K562 (cell line): ENCODE results near the gene SLC45A3. TPM values are rescaled to one million over a fixed set of nuclear protein-coding genes. Genes with fewer than 3 reads are reported as not detected.

Source experiments
- polyA plus RNA-seq, 8 experiments: library from polyadenylated mRNA; depleted of rRNA in 4 of 8; stranded (reverse) in 5 of 8; unstranded in 3 of 8; fragments of >200 nt; fragmentation: Nextera tagmentation in 2 of 8; fragmentation: Illumina TruSeq in 1 of 8; extraction: Ambion mirVana in 2 of 8; extraction: Trizol in 1 of 8; gene quantifications; 2 replicates each; pipeline versions ENCODE4 v1.2.1 to v1.2.3, GENCODE V29; 2011 to 2014; ENCODE audit warnings: inconsistent platforms in 1 of 8, missing spikeins in 1 of 8
- small RNA-seq: library from RNA; depleted of rRNA; stranded (forward); fragments of <200 nt; gene quantifications from one replicate; pipeline ENCODE3, GENCODE V24; 2014
- total RNA-seq, 7 experiments: library from RNA; depleted of rRNA in 6 of 7; stranded (reverse); fragments of >200 nt in 6 of 7; fragmentation: Illumina TruSeq in 2 of 7; extraction: Trizol in 2 of 7; gene quantifications; 2 replicates each; pipeline versions ENCODE4 v1.2.1 to v1.2.3, GENCODE V29; 2011 to 2021; ENCODE audit warnings: low replicate concordance in 1 of 7

Gene SLC45A3
- total and polyA plus RNA-seq, 9 of the 15 experiments (the other 6 are each of a cell fraction or from before 2014, with no cell fraction given), result 0.06 to 3.3 (median 1.3) TPM

Small RNA genes within 50 kb of the gene (small RNA-seq; reads per million reads assigned to genes)
- gene RF00017, result not detected

Other genes with a start within 250 kb of the SLC45A3 start
- 0.37 and 0.73 TPM in 2 replicates for gene BLACAT1, start 224.5 kb downstream of the SLC45A3 start, total RNA-seq (2014; rRNA removed)
- gene BLACAT1, start 224.5 kb downstream of the SLC45A3 start, total RNA-seq (2014; rRNA removed; fragmentation: Illumina TruSeq; extraction: Trizol), result 0.73 and 1.1 TPM in 2 replicates
- 0.45 and 0.47 TPM in 2 replicates for gene BLACAT1, start 224.5 kb downstream of the SLC45A3 start, total RNA-seq (2015; rRNA removed; fragmentation: Illumina TruSeq; extraction: Trizol)
- gene BLACAT1, start 224.5 kb downstream of the SLC45A3 start, total RNA-seq (2021), result 0.83 and 1.0 TPM in 2 replicates
- gene BLACAT1, start 224.5 kb downstream of the SLC45A3 start, polyA plus RNA-seq (2011; rRNA removed), result 3.4 and 5.9 TPM in 2 replicates
- gene BLACAT1, start 224.5 kb downstream of the SLC45A3 start, polyA plus RNA-seq (2014; fragmentation: Illumina TruSeq; extraction: Trizol), result 1.2 and 1.6 TPM in 2 replicates
- under 1 TPM; 0.10 to 0.17 TPM for gene BLACAT1, start 224.5 kb downstream of the SLC45A3 start, polyA plus RNA-seq (2014; fragmentation: Nextera tagmentation; extraction: Ambion mirVana)
- 0.84 and 1.3 TPM in 2 replicates for gene BLACAT1, start 224.5 kb downstream of the SLC45A3 start, polyA plus RNA-seq (2014; rRNA removed)
- gene CDK18, start 175.8 kb downstream of the SLC45A3 start, total RNA-seq (2014; rRNA removed), result 0.05 TPM in 1 of 2 replicates, not detected in the other
- 0.07 TPM in 1 of 2 replicates, not detected in the other for gene CDK18, start 175.8 kb downstream of the SLC45A3 start, total RNA-seq (2014; rRNA removed; fragmentation: Illumina TruSeq; extraction: Trizol)
- 0.23 and 0.69 TPM in 2 replicates for gene CDK18, start 175.8 kb downstream of the SLC45A3 start, total RNA-seq (2015; rRNA removed; fragmentation: Illumina TruSeq; extraction: Trizol)
- gene CDK18, start 175.8 kb downstream of the SLC45A3 start, total RNA-seq (2021), result 0.34 and 0.44 TPM in 2 replicates
- gene CDK18, start 175.8 kb downstream of the SLC45A3 start, polyA plus RNA-seq (2011; rRNA removed), result 0.17 and 0.20 TPM in 2 replicates
- 0.51 and 0.61 TPM in 2 replicates for gene CDK18, start 175.8 kb downstream of the SLC45A3 start, polyA plus RNA-seq (2014; fragmentation: Illumina TruSeq; extraction: Trizol)
- not detected for gene CDK18, start 175.8 kb downstream of the SLC45A3 start, polyA plus RNA-seq (2014; fragmentation: Nextera tagmentation; extraction: Ambion mirVana)
- gene CDK18, start 175.8 kb downstream of the SLC45A3 start, polyA plus RNA-seq (2014; rRNA removed), result 0.08 and 0.19 TPM in 2 replicates
- 4.2 and 7.4 TPM in 2 replicates for gene ELK4, start 48.5 kb downstream of the SLC45A3 start, total RNA-seq (2014; rRNA removed)
- 15.3 and 18.5 TPM in 2 replicates for gene ELK4, start 48.5 kb downstream of the SLC45A3 start, total RNA-seq (2014; rRNA removed; fragmentation: Illumina TruSeq; extraction: Trizol)
- 12.4 and 13.8 TPM in 2 replicates for gene ELK4, start 48.5 kb downstream of the SLC45A3 start, total RNA-seq (2015; rRNA removed; fragmentation: Illumina TruSeq; extraction: Trizol)
- 21.7 and 22.2 TPM in 2 replicates for gene ELK4, start 48.5 kb downstream of the SLC45A3 start, total RNA-seq (2021)
- 9.2 and 12.9 TPM in 2 replicates for gene ELK4, start 48.5 kb downstream of the SLC45A3 start, polyA plus RNA-seq (2011; rRNA removed)
- 8.9 and 12.9 TPM in 2 replicates for gene ELK4, start 48.5 kb downstream of the SLC45A3 start, polyA plus RNA-seq (2014; fragmentation: Illumina TruSeq; extraction: Trizol)
- 1 to 10 TPM; 2.0 to 3.1 TPM for gene ELK4, start 48.5 kb downstream of the SLC45A3 start, polyA plus RNA-seq (2014; fragmentation: Nextera tagmentation; extraction: Ambion mirVana)
- gene ELK4, start 48.5 kb downstream of the SLC45A3 start, polyA plus RNA-seq (2014; rRNA removed), result 7.0 and 7.3 TPM in 2 replicates
- gene NUCKS1, start 69.7 kb upstream of the SLC45A3 start, total RNA-seq (2014; rRNA removed), result 81.9 and 87.5 TPM in 2 replicates
- 232 and 280 TPM in 2 replicates for gene NUCKS1, start 69.7 kb upstream of the SLC45A3 start, total RNA-seq (2014; rRNA removed; fragmentation: Illumina TruSeq; extraction: Trizol)
- gene NUCKS1, start 69.7 kb upstream of the SLC45A3 start, total RNA-seq (2015; rRNA removed; fragmentation: Illumina TruSeq; extraction: Trizol), result 236 and 244 TPM in 2 replicates
- gene NUCKS1, start 69.7 kb upstream of the SLC45A3 start, total RNA-seq (2021), result 201 and 216 TPM in 2 replicates
- 117 and 149 TPM in 2 replicates for gene NUCKS1, start 69.7 kb upstream of the SLC45A3 start, polyA plus RNA-seq (2011; rRNA removed)
- gene NUCKS1, start 69.7 kb upstream of the SLC45A3 start, polyA plus RNA-seq (2014; fragmentation: Illumina TruSeq; extraction: Trizol), result 167 and 177 TPM in 2 replicates
- 10 to 100 TPM; 66.7 to 83.4 TPM for gene NUCKS1, start 69.7 kb upstream of the SLC45A3 start, polyA plus RNA-seq (2014; fragmentation: Nextera tagmentation; extraction: Ambion mirVana)
- gene NUCKS1, start 69.7 kb upstream of the SLC45A3 start, polyA plus RNA-seq (2014; rRNA removed), result 94.4 and 95.1 TPM in 2 replicates
- 6.9 and 7.7 TPM in 2 replicates for gene RAB29, start 95.0 kb upstream of the SLC45A3 start, total RNA-seq (2014; rRNA removed)
- 8.5 and 10.2 TPM in 2 replicates for gene RAB29, start 95.0 kb upstream of the SLC45A3 start, total RNA-seq (2014; rRNA removed; fragmentation: Illumina TruSeq; extraction: Trizol)
- 9.9 and 11.5 TPM in 2 replicates for gene RAB29, start 95.0 kb upstream of the SLC45A3 start, total RNA-seq (2015; rRNA removed; fragmentation: Illumina TruSeq; extraction: Trizol)
- 7.8 and 8.0 TPM in 2 replicates for gene RAB29, start 95.0 kb upstream of the SLC45A3 start, total RNA-seq (2021)
- 9.9 and 17.6 TPM in 2 replicates for gene RAB29, start 95.0 kb upstream of the SLC45A3 start, polyA plus RNA-seq (2011; rRNA removed)
- 11.1 and 13.9 TPM in 2 replicates for gene RAB29, start 95.0 kb upstream of the SLC45A3 start, polyA plus RNA-seq (2014; fragmentation: Illumina TruSeq; extraction: Trizol)
- gene RAB29, start 95.0 kb upstream of the SLC45A3 start, polyA plus RNA-seq (2014; fragmentation: Nextera tagmentation; extraction: Ambion mirVana), result 1 to 10 TPM; 6.3 to 7.5 TPM
- 7.2 and 10.8 TPM in 2 replicates for gene RAB29, start 95.0 kb upstream of the SLC45A3 start, polyA plus RNA-seq (2014; rRNA removed)
- 6.8 and 7.7 TPM in 2 replicates for gene SLC41A1, start 132.7 kb upstream of the SLC45A3 start, total RNA-seq (2014; rRNA removed)
- gene SLC41A1, start 132.7 kb upstream of the SLC45A3 start, total RNA-seq (2014; rRNA removed; fragmentation: Illumina TruSeq; extraction: Trizol), result 13.4 and 13.5 TPM in 2 replicates
- 8.0 and 8.4 TPM in 2 replicates for gene SLC41A1, start 132.7 kb upstream of the SLC45A3 start, total RNA-seq (2015; rRNA removed; fragmentation: Illumina TruSeq; extraction: Trizol)
- gene SLC41A1, start 132.7 kb upstream of the SLC45A3 start, total RNA-seq (2021), result 17.2 and 20.5 TPM in 2 replicates
- 23.2 and 29.3 TPM in 2 replicates for gene SLC41A1, start 132.7 kb upstream of the SLC45A3 start, polyA plus RNA-seq (2011; rRNA removed)
- 21.0 and 26.8 TPM in 2 replicates for gene SLC41A1, start 132.7 kb upstream of the SLC45A3 start, polyA plus RNA-seq (2014; fragmentation: Illumina TruSeq; extraction: Trizol)
- 1 to 10 TPM; 4.1 to 5.5 TPM for gene SLC41A1, start 132.7 kb upstream of the SLC45A3 start, polyA plus RNA-seq (2014; fragmentation: Nextera tagmentation; extraction: Ambion mirVana)
- 11.4 and 12.2 TPM in 2 replicates for gene SLC41A1, start 132.7 kb upstream of the SLC45A3 start, polyA plus RNA-seq (2014; rRNA removed)
- not detected in 2 replicates for gene PM20D1, start 169.6 kb upstream of the SLC45A3 start, total RNA-seq (2014; rRNA removed)
- gene PM20D1, start 169.6 kb upstream of the SLC45A3 start, total RNA-seq (2014; rRNA removed; fragmentation: Illumina TruSeq; extraction: Trizol), result not detected in 2 replicates
- not detected in 2 replicates for gene PM20D1, start 169.6 kb upstream of the SLC45A3 start, total RNA-seq (2015; rRNA removed; fragmentation: Illumina TruSeq; extraction: Trizol)
- gene PM20D1, start 169.6 kb upstream of the SLC45A3 start, total RNA-seq (2021), result not detected in 2 replicates
- gene PM20D1, start 169.6 kb upstream of the SLC45A3 start, polyA plus RNA-seq (2011; rRNA removed), result not detected in 2 replicates
- gene PM20D1, start 169.6 kb upstream of the SLC45A3 start, polyA plus RNA-seq (2014; fragmentation: Illumina TruSeq; extraction: Trizol), result not detected in 2 replicates
- gene PM20D1, start 169.6 kb upstream of the SLC45A3 start, polyA plus RNA-seq (2014; fragmentation: Nextera tagmentation; extraction: Ambion mirVana), result not detected
- not detected in 2 replicates for gene PM20D1, start 169.6 kb upstream of the SLC45A3 start, polyA plus RNA-seq (2014; rRNA removed)